H9 (cell line): ENCODE data around the gene OLIG2. TPM values are rescaled to one million over a fixed set of nuclear protein-coding genes. Genes with fewer than 3 reads are reported as not detected.

Source experiments
- DNase-seq: peaks from one replicate; pipeline ENCODE4 v3.0.0-alpha.2; 2017
- H2AFZ ChIP-seq: one replicate; pipeline ENCODE4 v1.6.1; 2013; ENCODE audit warnings: mild to moderate bottlenecking, low read length, control low read depth, moderate library complexity
- H2AK5ac ChIP-seq: 2 replicates; pipeline ENCODE4 v1.6.1; 2013; ENCODE audit warnings: low read length, control low read depth, mixed read lengths; ENCODE audit not compliant: insufficient read length
- H2BK120ac ChIP-seq: one replicate; pipeline ENCODE4 v1.6.1; 2013; ENCODE audit warnings: low read depth, mild to moderate bottlenecking, low read length, control low read depth, inconsistent platforms; ENCODE audit not compliant: poor library complexity, severe bottlenecking
- H2BK12ac ChIP-seq: 2 replicates; pipeline ENCODE4 v1.6.1; 2013; ENCODE audit warnings: low read length, control low read depth, mixed read lengths, low read depth; ENCODE audit not compliant: insufficient read length
- H2BK15ac ChIP-seq: 2 replicates; pipeline ENCODE4 v1.6.1; 2013; ENCODE audit warnings: low read depth, low read length, control low read depth
- H2BK20ac ChIP-seq: one replicate; pipeline ENCODE4 v1.6.1; 2013; ENCODE audit warnings: low read depth, mild to moderate bottlenecking, low read length, control low read depth, inconsistent platforms; ENCODE audit not compliant: poor library complexity, severe bottlenecking
- H2BK5ac ChIP-seq: 2 replicates; pipeline ENCODE4 v1.6.1; 2013; ENCODE audit warnings: low read length, control low read depth, mixed read lengths; ENCODE audit not compliant: insufficient read length
- H3K14ac ChIP-seq: 2 replicates; pipeline ENCODE4 v1.6.1; 2013; ENCODE audit warnings: low read length, control low read depth; ENCODE audit not compliant: insufficient read depth
- H3K18ac ChIP-seq: 2 replicates; pipeline ENCODE4 v1.6.1; 2013; ENCODE audit warnings: low read depth, mild to moderate bottlenecking, mixed read lengths, low read length, control low read depth; ENCODE audit not compliant: insufficient read length
- H3K23ac ChIP-seq: 2 replicates; pipeline ENCODE4 v1.6.1; 2013; ENCODE audit warnings: low read length, control low read depth, mixed read lengths, low read depth; ENCODE audit not compliant: insufficient read length
- H3K23me2 ChIP-seq: 2 replicates; pipeline ENCODE4 v1.6.1; 2013; ENCODE audit warnings: low read depth, mild to moderate bottlenecking, mixed read lengths, low read length, control low read depth; ENCODE audit not compliant: insufficient read length, poor library complexity, severe bottlenecking
- H3K27ac ChIP-seq: 2 replicates; pipeline ENCODE4 v1.5.1; 2013; ENCODE audit warnings: low read length, control low read depth, mixed read lengths, low read depth; ENCODE audit not compliant: insufficient read length
- H3K27me3 ChIP-seq: 2 replicates; pipeline ENCODE4 v1.6.1; 2013; ENCODE audit warnings: low read length, control low read depth, inconsistent platforms; ENCODE audit not compliant: insufficient read depth
- H3K4ac ChIP-seq: 2 replicates; pipeline ENCODE4 v1.6.1; 2013; ENCODE audit warnings: low read depth, mild to moderate bottlenecking, control low read depth, inconsistent platforms, low read length, moderate library complexity
- H3K4me1 ChIP-seq: 2 replicates; pipeline ENCODE4 v1.6.1; 2013; ENCODE audit warnings: low read length, control low read depth, inconsistent platforms; ENCODE audit not compliant: insufficient read depth
- H3K4me2 ChIP-seq: 2 replicates; pipeline ENCODE4 v1.6.1; 2013; ENCODE audit warnings: low read length, control low read depth, mixed read lengths; ENCODE audit not compliant: insufficient read length, insufficient read depth
- H3K56ac ChIP-seq: 2 replicates; pipeline ENCODE4 v1.6.1; 2013; ENCODE audit warnings: low read depth, mild to moderate bottlenecking, mixed read lengths, low read length, control low read depth; ENCODE audit not compliant: insufficient read length
- H3K79me1 ChIP-seq: 2 replicates; pipeline ENCODE4 v1.6.1; 2013; ENCODE audit warnings: low read depth, mild to moderate bottlenecking, moderate library complexity, low read length, control low read depth, inconsistent platforms; ENCODE audit not compliant: insufficient read depth, poor library complexity, severe bottlenecking
- H3K79me2 ChIP-seq: 2 replicates; pipeline ENCODE4 v1.6.1; 2013; ENCODE audit warnings: low read length, control low read depth, inconsistent platforms; ENCODE audit not compliant: insufficient read depth
- H3K9ac ChIP-seq: 2 replicates; pipeline ENCODE4 v1.6.1; 2013; ENCODE audit warnings: low read length, control low read depth, mixed read lengths; ENCODE audit not compliant: insufficient read length; ENCODE audit errors: extremely low read depth
- H3K9me3 ChIP-seq: one replicate; pipeline ENCODE4 v1.6.1; 2013; ENCODE audit warnings: low read depth, low read length, inconsistent platforms; ENCODE audit not compliant: control insufficient read depth
- H3T11ph ChIP-seq: one replicate; pipeline ENCODE4 v1.6.1; 2013; ENCODE audit warnings: mild to moderate bottlenecking, low read length, control low read depth, inconsistent platforms
- H4K20me1 ChIP-seq: one replicate; pipeline ENCODE4 v1.6.1; 2013; ENCODE audit not compliant: control insufficient read depth, insufficient read length, insufficient read depth
- H4K5ac ChIP-seq: 2 replicates; pipeline ENCODE4 v1.6.1; 2013; ENCODE audit warnings: low read depth, mild to moderate bottlenecking, mixed read lengths, low read length, control low read depth; ENCODE audit not compliant: insufficient read length
- H4K8ac ChIP-seq: replicated peaks from 2 replicates; pipeline ENCODE4 v1.6.1; 2013; ENCODE audit warnings: low read length, control low read depth, mixed read lengths, low read depth; ENCODE audit not compliant: insufficient read length
- H4K91ac ChIP-seq: 2 replicates; pipeline ENCODE4 v1.6.1; 2013; ENCODE audit warnings: low read depth, mild to moderate bottlenecking, moderate library complexity, mixed read lengths, low read length, control low read depth; ENCODE audit not compliant: insufficient read length
- H3K27ac Mint-ChIP-seq, 3 experiments: 2 replicates in 2 of 3; 3 replicates in 1 of 3; pipeline ENCODE4 v1.8.0; 2020 to 2021; ENCODE audit warnings: mixed read lengths in 3 of 3, mild to moderate bottlenecking in 1 of 3, moderate library complexity in 1 of 3
- H3K27me3 Mint-ChIP-seq: 2 replicates; pipeline ENCODE4 v1.8.0; 2021; ENCODE audit warnings: low read depth, mild to moderate bottlenecking, moderate library complexity, mixed read lengths
- H3K36me3 Mint-ChIP-seq, 3 experiments: 2 replicates in 2 of 3; 3 replicates in 1 of 3; pipeline ENCODE4 v1.8.0; 2020 to 2021; ENCODE audit warnings: low read depth in 3 of 3, mixed read lengths in 3 of 3; ENCODE audit not compliant: insufficient read depth in 1 of 3
- H3K4me1 Mint-ChIP-seq, 2 experiments: 2 replicates each; pipeline ENCODE4 v1.8.0; 2020; ENCODE audit warnings: mixed read lengths in 2 of 2
- H3K4me3 Mint-ChIP-seq, 2 experiments: 2 replicates in 1 of 2; 3 replicates in 1 of 2; pipeline ENCODE4 v1.8.0; 2020 to 2021; ENCODE audit warnings: mild to moderate bottlenecking in 2 of 2, mixed read lengths in 2 of 2, moderate library complexity in 1 of 2
- H3K9me3 Mint-ChIP-seq, 2 experiments: 2 replicates in 1 of 2; 3 replicates in 1 of 2; pipeline ENCODE4 v1.8.0; 2020; ENCODE audit warnings: mild to moderate bottlenecking in 2 of 2, mixed read lengths in 2 of 2, moderate library complexity in 1 of 2
- CTCF ChIP-seq: fragments of 200-600 bp; sonication (generic); conservative IDR thresholded peaks from 3 replicates; pipeline ENCODE4 v1.8.0; 2021; ENCODE audit warnings: antibody characterized with exemption, mild to moderate bottlenecking
- WGBS: extraction: QIAGEN DNeasy Blood & Tissue Kit; methylation state at CpG from one replicate; pipeline ENCODE4 v1.1.7; 2013; ENCODE audit warnings: missing lambda C conversion rate, low lambda C conversion rate, mixed read lengths; ENCODE audit not compliant: insufficient read length; ENCODE audit errors: extremely low coverage; 5-methylcytosine and 5-hydroxymethylcytosine counted together
- total RNA-seq: library from RNA; stranded (reverse); gene quantifications from 2 replicates; pipeline ENCODE4 v1.2.1, GENCODE V29; 2021

OLIG2 gene
- total RNA-seq, 1 experiment from 2014 or later, result 1.4 TPM

DNA sequence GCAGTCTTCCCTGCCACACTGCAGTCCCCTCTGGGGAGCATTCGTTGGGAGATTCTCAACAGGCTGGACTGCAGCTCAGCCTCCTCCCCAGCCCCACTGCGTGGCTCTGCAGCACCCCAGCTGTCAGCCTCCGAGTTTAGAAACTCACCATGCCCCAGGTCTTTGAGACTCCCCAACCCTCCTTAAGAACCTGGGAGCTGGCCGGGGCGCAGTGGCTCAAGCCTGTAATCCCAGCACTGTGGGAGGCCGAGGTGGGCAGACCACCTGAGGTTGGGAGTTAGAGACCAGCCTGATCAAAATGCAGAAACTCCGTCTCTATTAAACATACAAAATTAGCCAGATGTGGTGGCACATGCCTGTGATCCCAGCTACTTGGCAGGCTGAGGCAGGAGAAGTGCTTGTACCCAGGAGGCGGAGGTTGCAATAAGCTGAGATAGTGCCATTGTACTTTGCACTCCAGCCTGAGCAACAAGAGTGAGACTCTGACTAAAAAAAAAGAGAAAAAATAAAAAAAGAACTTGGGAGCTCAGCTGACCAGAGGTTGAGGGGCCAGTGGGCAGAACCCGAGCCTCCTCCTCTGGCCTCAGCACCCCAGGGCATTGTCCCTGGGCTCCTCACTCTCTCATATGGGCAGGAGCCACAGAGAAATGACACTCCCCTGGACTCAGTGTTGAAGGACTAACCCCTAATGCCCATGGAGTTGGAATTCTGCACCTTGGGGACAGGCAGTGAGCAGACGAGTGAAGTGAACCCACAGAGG, 5.6 kb downstream of the OLIG2 start:
- H3K4me3 Mint-ChIP-seq, result no peak overlapping the region

More for the DNA sequence above, 5.6 kb downstream of the OLIG2 start:
- no peak overlapping the region for H2BK15ac ChIP-seq
- H3K4ac ChIP-seq, result no peak overlapping the region
- H3K79me2 ChIP-seq, result no peaks in the 10 kb centered on the region
- H3T11ph ChIP-seq, result no peak overlapping the region
- TF ChIP-seq CTCF, result no peak
- no CpG with 5 or more reads among the region's 10 CpGs for WGBS
- H3K27me3 Mint-ChIP-seq, result peaks cover 92% of the 10 kb centered on the region
- H3K23ac ChIP-seq, result no peak overlapping the region
- no peak overlapping the region for H3K14ac ChIP-seq
- no peak overlapping the region for H3K56ac ChIP-seq
- DNase-seq, result no peak
- no peaks in the 10 kb centered on the region for H3K79me1 ChIP-seq
- H2BK5ac ChIP-seq, result no peak overlapping the region
- H3K27me3 ChIP-seq, result peaks cover 90% of the 10 kb centered on the region
- H3K9me3 ChIP-seq, result no peaks in the 10 kb centered on the region
- H4K20me1 ChIP-seq, result no peaks in the 10 kb centered on the region
- no peak overlapping the region for H4K8ac ChIP-seq
- no peak overlapping the region for H4K5ac ChIP-seq
- no peak overlapping the region for H2AFZ ChIP-seq
- H3K4me2 ChIP-seq, result no peak overlapping the region
- peaks cover 8% of the 10 kb centered on the region; the same call in 1 of the 2 replicates for H3K4me1 ChIP-seq
- no peak overlapping the region for H3K9ac ChIP-seq
- H3K18ac ChIP-seq, result no peak overlapping the region
- H3K27ac Mint-ChIP-seq, result peak overlapping the region in 1 of 3 experiments; percentile 44; a peak in 1 of 7 replicates
- H3K36me3 Mint-ChIP-seq, result peaks cover 0 to 2% (median 0%) of the 10 kb centered on the region in 3 experiments; a peak in 1 of 7 replicates
- H3K4me1 Mint-ChIP-seq, result peaks cover 25 to 57% of the 10 kb centered on the region in 2 experiments
- no peak overlapping the region for H3K27ac ChIP-seq
- no peak overlapping the region for H2AK5ac ChIP-seq
- peaks cover 3% of the 10 kb centered on the region for H3K23me2 ChIP-seq
- H2BK12ac ChIP-seq, result no peak overlapping the region
- H4K91ac ChIP-seq, result no peak overlapping the region
- H2BK20ac ChIP-seq, result no peak overlapping the region
- H3K9me3 Mint-ChIP-seq, result no peaks in the 10 kb centered on the region; a peak in 1 of 5 replicates
- no peak overlapping the region for H2BK120ac ChIP-seq
